ENCODE measurements around the gene ZBTB4. TPM values are rescaled to one million over a fixed set of nuclear protein-coding genes. Genes with fewer than 3 reads are reported as not detected.

ZBTB4 gene
- total RNA-seq, 6 donors from 2014 or later: 54.4 to 90.1 (median 74.2) TPM

DNA sequence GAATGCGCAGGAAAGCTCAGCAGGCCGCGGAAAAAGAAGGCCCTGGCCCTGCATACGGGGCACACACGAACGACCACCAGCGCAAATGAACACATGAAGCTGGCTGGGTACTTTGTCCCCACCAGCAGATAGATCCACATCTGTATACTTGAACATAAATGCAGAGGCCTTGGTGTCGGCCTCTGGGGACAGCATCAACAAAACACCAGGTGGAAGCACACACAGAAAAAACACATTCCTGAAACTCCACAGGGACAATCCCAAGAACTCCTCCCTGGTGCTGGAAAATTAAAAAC lies 606 bp upstream of the ZBTB4 start:
- TF ChIP-seq, protein P1, sequence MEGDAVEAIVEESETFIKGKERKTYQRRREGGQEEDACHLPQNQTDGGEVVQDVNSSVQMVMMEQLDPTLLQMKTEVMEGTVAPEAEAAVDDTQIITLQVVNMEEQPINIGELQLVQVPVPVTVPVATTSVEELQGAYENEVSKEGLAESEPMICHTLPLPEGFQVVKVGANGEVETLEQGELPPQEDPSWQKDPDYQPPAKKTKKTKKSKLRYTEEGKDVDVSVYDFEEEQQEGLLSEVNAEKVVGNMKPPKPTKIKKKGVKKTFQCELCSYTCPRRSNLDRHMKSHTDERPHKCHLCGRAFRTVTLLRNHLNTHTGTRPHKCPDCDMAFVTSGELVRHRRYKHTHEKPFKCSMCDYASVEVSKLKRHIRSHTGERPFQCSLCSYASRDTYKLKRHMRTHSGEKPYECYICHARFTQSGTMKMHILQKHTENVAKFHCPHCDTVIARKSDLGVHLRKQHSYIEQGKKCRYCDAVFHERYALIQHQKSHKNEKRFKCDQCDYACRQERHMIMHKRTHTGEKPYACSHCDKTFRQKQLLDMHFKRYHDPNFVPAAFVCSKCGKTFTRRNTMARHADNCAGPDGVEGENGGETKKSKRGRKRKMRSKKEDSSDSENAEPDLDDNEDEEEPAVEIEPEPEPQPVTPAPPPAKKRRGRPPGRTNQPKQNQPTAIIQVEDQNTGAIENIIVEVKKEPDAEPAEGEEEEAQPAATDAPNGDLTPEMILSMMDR (IDR thresholded peaks at IDR 0.05): peak in 1 of 6 experiments; percentile 11
- no peak for TF ChIP-seq POLR2AphosphoS5 (IDR thresholded peaks at IDR 0.05)
- Histone ChIP-seq H3K27ac (peak overlapping the region; percentile 97 to 99 (median 98)), H3K4me1 (peaks cover 37 to 55% (median 43%) of the 10 kb centered on the region in 4 donors), H3K36me3 (no peaks in the 10 kb centered on the region), H3K27me3 (no peaks in the 10 kb centered on the region), H3K4me3 (peak overlapping the region; percentile 62 to 94 (median 86)), H3K9me3 (no peaks in the 10 kb centered on the region)
- WGBS, 2 donors: 7% methylated on average over 8 of the region's 8 CpGs; no CpG with 5 or more reads in 1 of the 2 donors
- no peak for ATAC-seq (ENCODE audit: low FRiP score in 2 of 2)
- DNase-seq: no peak

DNA sequence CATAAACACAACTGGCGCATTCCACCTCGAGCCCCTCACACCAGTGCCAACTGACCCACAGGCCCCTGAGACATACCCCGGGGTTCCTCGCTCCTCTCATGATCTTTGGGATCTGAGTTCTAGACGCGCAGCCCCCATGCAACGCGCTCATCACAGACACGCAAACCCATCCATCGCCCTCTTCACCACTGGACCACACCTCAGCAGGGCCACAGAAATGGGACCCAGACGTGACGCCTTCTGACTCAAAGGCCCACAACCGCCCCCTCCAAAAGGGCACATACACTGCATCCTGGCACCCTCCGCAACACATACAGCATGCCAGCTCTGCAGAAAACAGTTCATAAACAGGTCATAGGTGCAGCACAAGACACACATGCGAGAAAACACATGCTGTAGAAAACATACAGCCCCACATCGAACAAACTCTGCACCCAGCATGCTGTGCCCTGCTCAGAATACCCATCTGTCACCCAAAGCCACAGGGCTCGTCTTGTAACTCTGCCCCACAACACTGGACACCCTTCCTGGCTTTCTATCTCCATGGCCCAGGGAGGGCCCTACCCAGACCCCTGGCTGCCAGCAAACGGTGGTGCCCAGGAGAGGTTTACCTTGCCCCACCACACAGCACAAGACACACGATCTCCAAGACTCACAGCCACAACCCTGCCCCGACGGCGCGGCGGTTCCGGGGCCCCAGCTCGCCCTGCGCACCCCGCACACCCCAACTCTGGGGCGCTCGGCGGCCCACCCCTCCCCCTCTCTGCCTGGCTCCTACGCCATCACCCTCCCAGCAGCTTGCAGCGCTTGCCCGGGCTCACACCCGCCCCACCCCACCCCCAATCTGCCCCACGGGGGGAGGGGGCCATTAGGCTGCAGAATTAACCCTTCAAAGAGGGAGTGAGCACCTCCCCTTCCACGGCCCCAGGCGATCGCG lies 887 bp downstream of the ZBTB4 start:
- peak; percentile 2 to 42 for ATAC-seq (ENCODE audit: low FRiP score in 2 of 2)
- WGBS, 2 donors: 18 to 34% methylated on average over 18 to 32 of the region's 40 CpGs
- TF ChIP-seq, protein P1 (IDR thresholded peaks at IDR 0.05): peak in 1 of 6 experiments; percentile 7
- TF ChIP-seq POLR2A (IDR thresholded peaks at IDR 0.05) (no peak), EP300 (IDR thresholded peaks at IDR 0.05) (no peak), POLR2AphosphoS5 (IDR thresholded peaks at IDR 0.05) (no peak)
- H3K4me1 ChIP-seq: peaks cover 39 to 67% (median 49%) of the 10 kb centered on the region in 4 donors
- no peaks in the 10 kb centered on the region for H3K36me3 ChIP-seq
- peak overlapping the region; percentile 97 to 99 (median 98) for H3K27ac ChIP-seq
- peak overlapping the region; percentile 62 to 94 (median 86) for H3K4me3 ChIP-seq
- no peaks in the 10 kb centered on the region for H3K27me3 ChIP-seq
- no peaks in the 10 kb centered on the region for H3K9me3 ChIP-seq
- peak; percentile 61 to 91 for DNase-seq

DNA sequence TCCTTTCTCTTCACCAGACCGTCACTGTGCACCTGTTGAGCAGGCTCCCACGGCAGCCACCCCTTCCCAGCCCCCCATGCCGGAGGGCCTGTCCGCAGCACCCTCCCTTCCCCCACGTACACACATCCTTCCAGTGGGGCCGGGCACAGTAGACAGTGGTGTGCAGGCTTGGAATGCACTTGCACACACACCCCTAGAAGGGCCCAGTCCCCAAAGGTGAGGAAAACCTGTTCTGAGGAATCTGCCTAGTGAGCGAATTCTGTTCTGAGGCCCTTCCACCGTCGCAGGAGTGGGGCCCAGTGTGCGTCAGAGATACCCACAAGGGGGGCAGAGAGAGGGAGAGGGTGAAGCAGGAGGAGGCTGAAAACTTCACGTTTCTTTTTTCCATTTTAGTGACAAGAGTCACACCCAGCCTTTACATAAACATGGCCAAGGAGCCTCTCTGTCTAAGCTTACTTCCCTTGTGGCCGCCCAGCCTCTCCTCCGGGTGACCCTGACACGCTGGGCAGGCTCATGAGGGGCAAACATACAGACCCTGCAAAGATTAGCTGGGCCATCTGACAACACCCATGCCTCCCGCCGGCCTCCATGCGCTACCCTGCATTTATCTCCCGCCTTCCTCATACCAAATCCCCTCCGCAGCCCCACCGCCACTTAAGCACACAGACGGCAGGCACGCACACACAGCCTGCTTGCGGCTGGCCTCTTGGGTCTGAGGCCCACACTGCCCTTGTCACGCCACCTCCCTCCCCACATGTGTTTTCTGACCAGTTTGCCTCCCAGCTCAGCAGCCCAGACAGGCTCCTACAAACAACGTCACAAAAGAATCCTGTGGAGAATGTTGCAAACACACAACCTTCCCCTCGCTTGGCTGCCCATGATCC lies 1.8 kb downstream of the ZBTB4 start:
- Histone ChIP-seq H3K4me1 (peaks cover 39 to 65% (median 42%) of the 10 kb centered on the region in 4 donors), H3K9me3 (no peaks in the 10 kb centered on the region), H3K4me3 (peak overlapping the region; percentile 62 to 94 (median 86)), H3K36me3 (no peaks in the 10 kb centered on the region), H3K27ac (peak overlapping the region; percentile 97 to 99 (median 98)), H3K27me3 (no peaks in the 10 kb centered on the region)
- peak; percentile 38 to 81 for ATAC-seq (ENCODE audit: low FRiP score in 2 of 2)
- 10 to 20% methylated on average over 25 to 26 of the region's 26 CpGs for WGBS, 2 donors
- TF ChIP-seq POLR2A (IDR thresholded peaks at IDR 0.05) (peak in 2 of 4 donors; percentile 20 to 65), EP300 (IDR thresholded peaks at IDR 0.05) (no peak), POLR2AphosphoS5 (IDR thresholded peaks at IDR 0.05) (peak in 1 of 2 donors; percentile 7)
- TF ChIP-seq, protein P1 (IDR thresholded peaks at IDR 0.05): peak in 1 of 6 experiments; percentile 3
- peak; percentile 54 to 64 for DNase-seq

DNA sequence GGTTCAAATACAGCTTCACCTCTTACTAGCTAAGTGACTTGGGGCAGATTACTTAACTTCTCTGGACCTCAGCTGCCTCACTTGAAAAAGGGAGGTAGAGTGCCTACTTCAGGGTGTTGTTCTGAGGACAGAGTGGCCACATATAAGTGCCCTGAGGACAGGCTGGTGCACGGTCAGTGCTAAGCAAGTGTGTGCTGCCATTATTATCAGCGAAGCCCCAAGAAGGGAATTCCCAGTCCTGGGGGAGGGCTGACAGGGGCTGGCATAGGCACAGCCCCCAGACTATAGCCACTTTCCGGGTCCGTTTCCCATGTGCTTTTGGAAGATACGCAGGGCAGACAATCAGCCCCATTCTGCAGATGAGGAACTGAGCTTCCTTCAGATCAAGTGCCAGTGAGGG lies 2.5 kb downstream of the ZBTB4 start:
- no peaks in the 10 kb centered on the region for H3K9me3 ChIP-seq
- H3K36me3 ChIP-seq: no peaks in the 10 kb centered on the region
- TF ChIP-seq POLR2AphosphoS5 (IDR thresholded peaks at IDR 0.05) (no peak), POLR2A (IDR thresholded peaks at IDR 0.05) (no peak), EP300 (IDR thresholded peaks at IDR 0.05) (no peak)
- TF ChIP-seq, protein P1 (IDR thresholded peaks at IDR 0.05): no peak
- ATAC-seq (ENCODE audit: low FRiP score in 2 of 2) (peak in 1 of 2 donors; percentile 3), DNase-seq (no peak)
- peak overlapping the region; percentile 97 to 99 (median 98) for H3K27ac ChIP-seq
- H3K27me3 ChIP-seq: no peaks in the 10 kb centered on the region
- peak overlapping the region in 2 of 4 donors; percentile 88 to 94 for H3K4me3 ChIP-seq
- 68 to 92% methylated on average over 2 to 5 of the region's 5 CpGs for WGBS, 2 donors
- peaks cover 39 to 70% (median 45%) of the 10 kb centered on the region in 4 donors for H3K4me1 ChIP-seq
